ENCODE data around the gene BRWD1. TPM values are rescaled to one million over a fixed set of nuclear protein-coding genes. Genes with fewer than 3 reads are reported as not detected.

The BRWD1 gene
- total RNA-seq, 4 donors from 2014 or later, result 55.0 to 104 (median 67.9) TPM

- peaks cover 0 to 12% (median 9%) of the 10 kb centered on the region in 4 donors for H3K4me1 ChIP-seq
- no peak overlapping the region for H3K4me3 ChIP-seq
- intact Hi-C loops (cut with DNase I), result loop anchor here (10.0 kb wide), 1 partner anchor 196 kb away; a partner anchor contains a TSS
- DNase-seq (ENCODE audit: extremely low spot score), result no peak
- TF ChIP-seq EP300 (IDR thresholded peaks at IDR 0.05) (no peak), POLR2AphosphoS5 (IDR thresholded peaks at IDR 0.05) (no peak), POLR2A (IDR thresholded peaks at IDR 0.05; ENCODE audit: low read depth) (no peak)
- TF ChIP-seq, protein P1, sequence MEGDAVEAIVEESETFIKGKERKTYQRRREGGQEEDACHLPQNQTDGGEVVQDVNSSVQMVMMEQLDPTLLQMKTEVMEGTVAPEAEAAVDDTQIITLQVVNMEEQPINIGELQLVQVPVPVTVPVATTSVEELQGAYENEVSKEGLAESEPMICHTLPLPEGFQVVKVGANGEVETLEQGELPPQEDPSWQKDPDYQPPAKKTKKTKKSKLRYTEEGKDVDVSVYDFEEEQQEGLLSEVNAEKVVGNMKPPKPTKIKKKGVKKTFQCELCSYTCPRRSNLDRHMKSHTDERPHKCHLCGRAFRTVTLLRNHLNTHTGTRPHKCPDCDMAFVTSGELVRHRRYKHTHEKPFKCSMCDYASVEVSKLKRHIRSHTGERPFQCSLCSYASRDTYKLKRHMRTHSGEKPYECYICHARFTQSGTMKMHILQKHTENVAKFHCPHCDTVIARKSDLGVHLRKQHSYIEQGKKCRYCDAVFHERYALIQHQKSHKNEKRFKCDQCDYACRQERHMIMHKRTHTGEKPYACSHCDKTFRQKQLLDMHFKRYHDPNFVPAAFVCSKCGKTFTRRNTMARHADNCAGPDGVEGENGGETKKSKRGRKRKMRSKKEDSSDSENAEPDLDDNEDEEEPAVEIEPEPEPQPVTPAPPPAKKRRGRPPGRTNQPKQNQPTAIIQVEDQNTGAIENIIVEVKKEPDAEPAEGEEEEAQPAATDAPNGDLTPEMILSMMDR (IDR thresholded peaks at IDR 0.05), result no peak
- no peak overlapping the region for H3K27ac ChIP-seq (replicated peaks in 1 of 4)
- peaks cover 0 to 13% (median 2%) of the 10 kb centered on the region in 4 donors for H3K36me3 ChIP-seq
- H3K9me3 ChIP-seq, result no peaks in the 10 kb centered on the region
- H3K27me3 ChIP-seq, result no peaks in the 10 kb centered on the region
- 89% methylated on average over 2 of the region's 2 CpGs for WGBS
Observed at GRCh38 chr21:39188521-39189139, 124.8 kb downstream of the BRWD1 start.

GRCh38 chr21:39187141-39187540 is 126.3 kb downstream of the BRWD1 start:
- intact Hi-C loops (cut with DNase I), result loop anchor here (10.0 kb wide), 1 partner anchor 198 kb away; a partner anchor contains a TSS
- no peak overlapping the region for H3K4me3 ChIP-seq
- H3K9me3 ChIP-seq, result no peaks in the 10 kb centered on the region
- 73% methylated on average over 5 of the region's 5 CpGs for WGBS
- peaks cover 0 to 10% (median 0%) of the 10 kb centered on the region in 4 donors for H3K36me3 ChIP-seq
- DNase-seq (ENCODE audit: extremely low spot score), result no peak
- no peak for TF ChIP-seq EP300 (IDR thresholded peaks at IDR 0.05)
- no peak for TF ChIP-seq POLR2A (IDR thresholded peaks at IDR 0.05; ENCODE audit: low read depth)
- no peak for TF ChIP-seq POLR2AphosphoS5 (IDR thresholded peaks at IDR 0.05)
- TF ChIP-seq, protein P1 (IDR thresholded peaks at IDR 0.05), result no peak
- no peak overlapping the region for H3K27ac ChIP-seq (replicated peaks in 1 of 4)
- H3K4me1 ChIP-seq, result peaks cover 6 to 19% (median 14%) of the 10 kb centered on the region in 4 donors
- no peaks in the 10 kb centered on the region for H3K27me3 ChIP-seq

DNA sequence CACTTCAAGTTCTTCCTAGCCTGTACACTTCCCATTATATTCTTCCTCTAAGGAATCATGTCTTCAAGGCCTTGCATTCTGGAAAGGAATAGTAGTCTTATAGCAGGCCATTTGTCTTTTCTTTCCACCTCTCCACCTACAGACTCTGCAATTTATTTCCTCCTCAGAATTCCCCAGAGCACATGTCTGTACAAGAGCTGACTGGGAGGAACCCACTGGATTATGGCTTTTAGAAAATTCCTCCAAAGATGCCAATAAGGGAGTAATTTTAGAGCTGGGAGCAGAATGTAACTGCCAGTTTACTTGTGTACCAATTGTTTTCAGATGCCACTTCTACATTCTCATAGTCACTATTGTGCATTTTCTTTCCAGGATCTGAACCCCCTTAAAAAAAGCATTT is 126.8 kb downstream of the BRWD1 start:
- H3K4me3 ChIP-seq, result no peak overlapping the region
- H3K4me1 ChIP-seq, result peaks cover 8 to 24% (median 19%) of the 10 kb centered on the region in 4 donors
- no peak overlapping the region for H3K27ac ChIP-seq (replicated peaks in 1 of 4)
- intact Hi-C loops (cut with DNase I), result loop anchor here (10.0 kb wide), 1 partner anchor 198 kb away; a partner anchor contains a TSS
- TF ChIP-seq POLR2A (IDR thresholded peaks at IDR 0.05; ENCODE audit: low read depth) (no peak), EP300 (IDR thresholded peaks at IDR 0.05) (no peak), POLR2AphosphoS5 (IDR thresholded peaks at IDR 0.05) (no peak)
- TF ChIP-seq, protein P1 (IDR thresholded peaks at IDR 0.05), result no peak
- no peak for DNase-seq (ENCODE audit: extremely low spot score)
- H3K9me3 ChIP-seq, result no peaks in the 10 kb centered on the region
- H3K36me3 ChIP-seq, result peaks cover 0 to 7% (median 0%) of the 10 kb centered on the region in 4 donors
- no peaks in the 10 kb centered on the region for H3K27me3 ChIP-seq

DNA sequence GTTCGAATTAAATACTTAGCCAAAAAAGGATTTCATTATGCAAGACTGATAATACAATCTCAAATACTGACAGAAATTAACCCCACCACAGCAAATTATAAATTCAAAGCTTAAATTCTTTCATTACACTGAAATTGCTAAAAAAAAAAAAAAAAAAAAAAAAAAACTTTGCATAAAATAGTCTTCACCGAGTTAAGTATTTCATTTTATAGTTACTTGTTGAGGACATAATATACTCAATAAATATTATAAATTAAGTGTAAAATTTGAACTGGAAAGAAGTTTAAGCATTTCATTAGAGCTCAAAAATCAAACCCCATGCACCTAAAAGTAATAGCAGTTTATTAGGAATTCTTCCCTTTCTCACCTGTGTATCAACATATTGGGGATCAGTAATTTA is 128.3 kb downstream of the BRWD1 start:
- H3K4me1 ChIP-seq, result peaks cover 8 to 34% (median 25%) of the 10 kb centered on the region in 4 donors
- 74% methylated on average over 2 of the region's 2 CpGs for WGBS
- H3K4me3 ChIP-seq, result no peak overlapping the region
- no peak for DNase-seq (ENCODE audit: extremely low spot score)
- intact Hi-C loops (cut with DNase I), result loop anchor here (10.0 kb wide), 1 partner anchor 200 kb away; a partner anchor contains a TSS
- no peak overlapping the region for H3K27ac ChIP-seq (replicated peaks in 1 of 4)
- no peaks in the 10 kb centered on the region for H3K36me3 ChIP-seq
- no peaks in the 10 kb centered on the region for H3K27me3 ChIP-seq
- TF ChIP-seq EP300 (IDR thresholded peaks at IDR 0.05) (no peak), POLR2AphosphoS5 (IDR thresholded peaks at IDR 0.05) (no peak), POLR2A (IDR thresholded peaks at IDR 0.05; ENCODE audit: low read depth) (no peak)
- TF ChIP-seq, protein P1 (IDR thresholded peaks at IDR 0.05), result no peak
- no peaks in the 10 kb centered on the region for H3K9me3 ChIP-seq

All from esophagus muscularis mucosa (tissue), 4 donors.